ENCODE measurements around the gene PADI4.

- TF ChIP-seq, protein P1, sequence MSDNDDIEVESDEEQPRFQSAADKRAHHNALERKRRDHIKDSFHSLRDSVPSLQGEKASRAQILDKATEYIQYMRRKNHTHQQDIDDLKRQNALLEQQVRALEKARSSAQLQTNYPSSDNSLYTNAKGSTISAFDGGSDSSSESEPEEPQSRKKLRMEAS (IDR thresholded peaks at IDR 0.05), result no peak
- TF ChIP-seq FOXM1 (IDR thresholded peaks at IDR 0.05; ENCODE audit: borderline replicate concordance, low read depth) (no peak), USF1 (IDR thresholded peaks at IDR 0.05) (no peak), CEBPB (IDR thresholded peaks at IDR 0.05) (no peak), TAF1 (IDR thresholded peaks at IDR 0.05; ENCODE audit: low read depth) (no peak), ZBTB7A (IDR thresholded peaks at IDR 0.05; ENCODE audit: low read depth) (no peak), NFIC (IDR thresholded peaks at IDR 0.05) (no peak), REST (IDR thresholded peaks at IDR 0.05; ENCODE audit: low read depth) (no peak), RAD21 (IDR thresholded peaks at IDR 0.05; ENCODE audit: low read depth) (no peak), CREB1 (IDR thresholded peaks at IDR 0.05; ENCODE audit: low read depth) (no peak)
These were observed 42.1 kb downstream of the PADI4 start for GRCh38 chr1:17350083-17350482.
